Right cardiac atrium (tissue), 5 donors: ENCODE measurements around the gene ARV1. TPM values are rescaled to one million over a fixed set of nuclear protein-coding genes. Genes with fewer than 3 reads are reported as not detected.
"Not testable (repeated sequence)": the region's sequence is repeated elsewhere in the genome, so short reads cannot be mapped to it uniquely, and the experiment has no call there.

Experiments used
- ATAC-seq, 2 donors: fragments of 200-7000 bp; cut with Tn5 transposase; one replicate each; pipeline versions ENCODE4 v1.8.0 to v1.9.1; 2020; ENCODE audit warnings: moderate library complexity in 2 of 2, mild to moderate bottlenecking in 1 of 2
- DNase-seq, 3 donors: peaks; one replicate each; pipeline ENCODE4 v3.0.0-alpha.2; 2020
- H3K27ac ChIP-seq: one replicate; pipeline ENCODE4 v1.5.1; 2013; ENCODE audit warnings: mild to moderate bottlenecking, low read length, control low read depth, moderate library complexity
- H3K27me3 ChIP-seq: one replicate; pipeline ENCODE4 v1.6.1; 2013; ENCODE audit not compliant: control insufficient read depth, insufficient read depth
- H3K4me1 ChIP-seq: one replicate; pipeline ENCODE4 v1.6.1; 2013; ENCODE audit warnings: low read length; ENCODE audit not compliant: control insufficient read depth, insufficient read depth
- H3K4me3 ChIP-seq: one replicate; pipeline ENCODE4 v1.5.1; 2013; ENCODE audit warnings: low read length, control low read depth
- H3K9me3 ChIP-seq: one replicate; pipeline ENCODE4 v1.6.1; 2013; ENCODE audit warnings: low read length; ENCODE audit not compliant: control insufficient read depth
- WGBS: extraction: QIAGEN DNeasy Blood & Tissue Kit; methylation state at CpG from one replicate; pipeline ENCODE4 v1.1.7; 2013; 5-methylcytosine and 5-hydroxymethylcytosine counted together
- intact Hi-C, 4 donors: fragments of 100-400 bp; cut with DNase I; formaldehyde crosslinking; loops; one replicate each; pipeline versions ENCODE4 v1.11.0 to v1.14.0; 2022 to 2023
- polyA plus RNA-seq: library from polyadenylated mRNA; stranded (reverse); fragments of 200-250 nt; gene quantifications from one replicate; pipeline ENCODE4 v1.2.3, GENCODE V29; 2013
- total RNA-seq, 4 donors: library from RNA; stranded (reverse); fragmentation: NEBNext Ultra II Directional; extraction: Animal tissue kit (Norgen Biotek cat#: 25700); gene quantifications; one replicate each; pipeline ENCODE4 v1.2.1, GENCODE V29; 2021
- donor health status: healthy with polysubstance abuse.
- donor health status: DM: no; HTN: yes; CAD: no.
- donor health status: DM: no; HTN: no; CAD: no.
- donor health status: DM: no; HTN: yes; CAD: no; lungs with severe emphysema.
- donor health status: DM: yes; HTN: yes; CAD: no.

ARV1 gene
- total and polyA plus RNA-seq, 5 donors = 25.2 to 48.5 (median 28.8) TPM

DNA sequence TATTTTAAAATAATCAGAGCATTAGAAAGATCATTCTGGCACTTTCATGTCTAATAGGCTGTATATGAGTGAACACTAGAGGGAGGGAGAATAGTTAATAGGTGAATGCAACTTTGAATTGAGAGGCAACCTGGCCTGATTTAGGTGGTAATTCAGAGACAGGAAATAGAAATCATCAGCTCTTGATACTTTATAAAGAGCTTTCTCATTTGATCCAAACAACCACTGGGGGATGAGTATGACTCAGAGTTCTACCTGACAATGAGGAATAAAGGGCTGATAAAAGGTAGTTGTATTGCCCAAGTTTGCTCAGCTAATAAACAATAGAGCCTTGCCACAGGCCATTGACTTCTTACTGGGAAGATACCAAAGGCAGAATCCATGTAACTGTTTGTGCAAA, 66.4 kb downstream of the ARV1 start:
- intact Hi-C loops = no loop called here
- no peak overlapping the region for H3K27ac ChIP-seq
- H3K9me3 ChIP-seq = no peaks in the 10 kb centered on the region
- no peaks in the 10 kb centered on the region for H3K27me3 ChIP-seq
- H3K4me1 ChIP-seq = no peaks in the 10 kb centered on the region
- no peak overlapping the region for H3K4me3 ChIP-seq
- DNase-seq = no peak
- ATAC-seq = no peak

DNA sequence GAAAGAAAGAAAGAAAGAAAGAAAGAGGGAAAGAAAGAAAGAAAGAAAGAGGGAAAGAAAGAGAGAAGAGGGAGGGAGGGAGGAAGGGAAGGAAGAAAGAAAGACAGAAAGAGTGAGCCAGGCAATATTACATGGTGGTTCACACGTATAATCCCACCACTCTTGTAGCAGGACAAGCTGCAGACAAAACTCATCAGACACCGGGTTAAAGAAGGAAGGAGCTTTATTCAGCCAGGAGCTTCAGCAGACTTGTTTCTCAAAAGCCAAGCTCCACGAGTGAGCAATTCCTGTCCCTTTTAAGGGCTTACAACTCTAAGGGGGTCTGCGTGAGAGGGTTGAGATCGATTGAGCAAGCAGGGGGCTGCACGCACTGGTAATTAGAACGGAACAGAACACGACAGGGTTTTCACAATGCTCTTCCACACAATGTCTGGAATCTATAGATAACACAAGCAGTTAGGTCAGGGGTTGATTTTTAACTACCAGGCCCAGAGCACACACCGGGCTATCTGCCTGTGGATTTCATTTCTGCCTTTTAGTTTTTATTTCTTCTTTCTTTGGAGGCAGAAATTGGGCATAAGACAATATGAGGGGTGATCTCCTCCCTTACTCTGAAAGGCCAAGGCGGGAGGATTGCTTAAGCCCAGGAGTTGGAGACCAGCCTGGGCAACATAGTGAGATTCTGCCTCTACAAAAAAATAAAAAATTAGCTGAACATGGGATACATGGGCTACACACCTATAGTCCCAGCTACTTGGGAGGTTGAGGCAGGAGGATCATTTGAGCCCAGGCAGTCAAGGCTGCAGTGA, 67.2 kb downstream of the ARV1 start:
- H3K9me3 ChIP-seq, H3K4me3 ChIP-seq, H3K27ac ChIP-seq, DNase-seq, H3K27me3 ChIP-seq, ATAC-seq, intact Hi-C loops, H3K4me1 ChIP-seq: not testable (repeated sequence)
- 88% methylated on average over 10 of the region's 10 CpGs for WGBS

DNA sequence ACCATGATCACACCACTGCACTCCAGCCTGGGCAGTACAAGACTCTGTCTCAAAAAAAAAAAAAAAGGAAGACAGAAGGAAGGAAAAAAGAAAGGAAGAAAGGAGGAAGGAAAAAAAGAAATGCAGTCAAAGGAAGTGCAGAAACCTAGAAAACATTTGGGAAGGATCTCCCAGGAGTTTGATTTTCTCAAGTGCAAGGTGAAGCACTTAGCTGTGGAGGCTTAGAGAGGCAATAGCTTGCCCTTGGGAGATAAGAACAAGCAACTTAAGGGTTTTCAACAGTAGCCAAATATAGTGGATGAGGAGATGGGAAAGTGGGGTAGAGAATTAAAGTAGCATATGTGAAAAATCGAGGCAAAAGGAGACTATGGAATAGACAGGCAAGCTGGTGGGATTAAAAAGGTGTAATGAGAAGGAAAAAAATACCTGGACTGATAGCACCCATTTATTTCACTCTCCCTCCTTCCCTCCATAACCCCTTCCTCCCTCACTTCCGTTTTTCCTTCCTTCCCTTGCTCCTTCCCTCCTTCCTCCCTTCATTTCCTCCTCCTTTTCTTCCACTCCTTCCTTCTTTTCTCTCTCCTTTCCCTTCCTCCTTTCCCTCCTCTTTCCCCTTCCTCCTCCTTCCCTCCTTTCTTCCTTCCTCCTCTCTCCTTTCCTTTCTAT, 68.0 kb downstream of the ARV1 start:
- ATAC-seq (no peak), DNase-seq (no peak)
- Histone ChIP-seq H3K4me1 (no peaks in the 10 kb centered on the region), H3K9me3 (no peaks in the 10 kb centered on the region), H3K4me3 (no peak overlapping the region), H3K27me3 (no peaks in the 10 kb centered on the region), H3K27ac (no peak overlapping the region)
- WGBS = 58% methylated on average over 2 of the region's 2 CpGs
- intact Hi-C loops = no loop called here

DNA sequence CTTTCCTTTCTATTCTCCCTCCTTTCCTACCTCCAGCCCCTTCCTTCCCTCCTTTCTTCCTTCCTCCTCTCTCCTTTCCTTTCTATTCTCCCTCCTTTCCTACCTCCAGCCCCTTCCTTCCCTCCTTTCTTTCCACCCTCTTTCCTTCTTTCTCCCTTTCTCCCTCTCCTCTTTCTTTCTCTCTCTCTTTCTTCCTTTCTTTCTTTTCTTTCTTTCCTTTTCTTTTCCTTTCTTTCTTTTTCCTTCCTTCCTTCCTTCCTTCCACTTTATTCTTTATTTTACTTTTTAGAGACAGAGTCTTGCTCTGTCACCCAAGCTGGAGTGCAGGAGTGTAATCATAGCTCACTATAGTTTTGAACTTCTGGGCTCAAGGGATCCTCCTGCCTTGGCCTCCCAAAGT, 68.6 kb downstream of the ARV1 start:
- ATAC-seq, H3K27me3 ChIP-seq, H3K9me3 ChIP-seq, DNase-seq, H3K27ac ChIP-seq, intact Hi-C loops, H3K4me3 ChIP-seq, H3K4me1 ChIP-seq: not testable (repeated sequence)

DNA sequence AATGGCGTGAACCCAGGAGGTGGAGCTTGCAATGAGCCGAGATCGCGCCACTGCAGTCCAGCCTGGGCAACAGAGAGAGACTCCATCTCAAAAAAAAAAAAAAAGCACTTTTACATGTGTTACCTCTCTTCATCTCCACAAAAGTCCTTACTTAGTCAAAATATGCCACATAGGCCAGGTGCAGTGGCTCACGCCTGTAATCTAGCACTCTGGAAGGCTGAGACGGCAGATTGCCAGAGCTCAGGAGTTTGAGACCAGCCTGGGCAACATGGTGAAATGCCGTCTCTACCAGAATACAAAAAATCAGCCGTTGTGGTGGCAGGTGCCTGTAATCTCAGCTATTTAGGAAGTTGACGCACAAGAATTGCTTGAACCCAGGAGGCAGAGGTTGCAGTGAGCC, 69.5 kb downstream of the ARV1 start:
- intact Hi-C loops, H3K27ac ChIP-seq, H3K9me3 ChIP-seq, H3K4me1 ChIP-seq, DNase-seq, H3K27me3 ChIP-seq, H3K4me3 ChIP-seq, ATAC-seq: not testable (repeated sequence)
- 82% methylated on average over 9 of the region's 9 CpGs for WGBS

DNA sequence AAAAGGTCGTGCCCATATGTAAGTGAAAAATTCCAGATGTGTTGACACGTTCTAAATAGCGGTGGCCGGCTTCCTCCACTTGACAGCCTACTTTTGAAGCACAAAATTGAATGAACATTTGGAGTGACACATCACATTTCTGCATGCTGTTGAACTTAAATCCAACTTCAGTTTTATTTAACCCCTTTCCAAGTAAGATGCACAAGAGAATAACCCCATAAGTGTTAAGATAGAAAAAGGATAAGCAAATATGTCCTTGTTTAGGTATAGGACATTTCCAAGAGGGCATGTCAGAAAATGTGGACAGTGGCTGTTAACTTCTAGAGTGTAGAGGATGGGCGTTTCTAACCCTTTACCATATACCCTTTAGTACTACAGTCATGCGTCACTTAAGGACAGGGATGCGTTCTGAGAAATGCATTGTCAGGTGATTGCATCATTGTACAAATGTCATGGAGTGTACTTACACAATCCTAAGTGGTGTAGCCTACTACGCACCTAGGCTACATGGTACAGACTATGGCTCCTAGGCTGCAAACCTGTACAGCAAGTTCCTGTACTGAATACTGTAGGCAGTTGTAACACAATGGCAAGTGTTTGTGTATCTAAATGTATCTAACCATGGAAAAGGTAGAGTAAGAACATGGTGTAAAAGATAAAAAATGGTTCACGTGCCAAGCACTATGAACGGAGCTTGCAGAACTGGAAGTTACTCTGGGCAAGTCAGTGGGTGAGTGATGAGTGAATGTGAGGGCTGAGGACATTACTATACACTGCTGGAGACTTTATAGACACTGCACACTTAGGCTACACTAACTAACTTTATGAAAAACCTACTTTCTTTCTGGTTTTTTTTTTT, 70.5 kb downstream of the ARV1 start:
- H3K4me1 ChIP-seq = no peaks in the 10 kb centered on the region
- WGBS = 64% methylated on average over 10 of the region's 10 CpGs
- H3K9me3 ChIP-seq = no peaks in the 10 kb centered on the region
- no peak for DNase-seq
- intact Hi-C loops = no loop called here
- no peak overlapping the region for H3K27ac ChIP-seq
- no peak overlapping the region for H3K4me3 ChIP-seq
- no peak for ATAC-seq
- no peaks in the 10 kb centered on the region for H3K27me3 ChIP-seq

Other genes starting within 250 kb of the ARV1 start
- gene CAPN9, start 231.7 kb upstream of the ARV1 start, total RNA-seq = under 1 TPM; 0.23 to 0.53 (median 0.28) TPM
- 0.25 TPM for gene CAPN9, start 231.7 kb upstream of the ARV1 start, polyA plus RNA-seq
- gene C1orf198, start 110.6 kb upstream of the ARV1 start, total RNA-seq = 10 to 100 TPM; 48.0 to 69.9 (median 56.2) TPM
- gene C1orf198, start 110.6 kb upstream of the ARV1 start, polyA plus RNA-seq = 36.1 TPM
- 1 to 10 TPM; 6.5 to 8.6 (median 7.5) TPM for gene TTC13, start 233 bp upstream of the ARV1 start, total RNA-seq
- gene TTC13, start 233 bp upstream of the ARV1 start, polyA plus RNA-seq = 4.5 TPM
- gene FAM89A, start 61.2 kb downstream of the ARV1 start, total RNA-seq = 1 to 10 TPM; 2.3 to 7.3 (median 4.6) TPM
- 7.7 TPM for gene FAM89A, start 61.2 kb downstream of the ARV1 start, polyA plus RNA-seq
- gene TRIM67, start 183.0 kb downstream of the ARV1 start, total RNA-seq = under 1 TPM; 0.06 to 0.34 (median 0.10) TPM
- gene TRIM67, start 183.0 kb downstream of the ARV1 start, polyA plus RNA-seq = 0.09 TPM